ENCODE data around the gene AMPD3.
"Not testable (repeated sequence)": the region's sequence is repeated elsewhere in the genome, so short reads cannot be mapped to it uniquely, and the experiment has no call there.

The AMPD3 gene

DNA sequence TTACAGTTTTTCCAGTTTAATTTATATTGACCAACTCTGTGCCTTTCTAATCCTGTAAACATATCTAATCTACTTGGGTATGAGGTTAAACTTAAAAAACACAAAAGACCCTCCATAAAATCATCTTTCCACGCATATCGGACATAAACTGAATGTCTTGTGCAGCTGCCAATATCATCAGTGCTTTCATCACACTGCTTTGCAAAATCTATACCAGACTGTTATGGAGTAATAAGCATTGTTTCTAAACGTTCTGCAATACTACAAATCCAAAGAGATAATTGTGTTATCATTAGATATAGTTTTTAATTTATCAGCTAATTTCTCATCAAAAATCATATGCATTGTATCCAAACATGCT lies 36.1 kb upstream of the AMPD3 start:
- no peak overlapping the region for H3K27ac ChIP-seq
- TF ChIP-seq, protein P1, sequence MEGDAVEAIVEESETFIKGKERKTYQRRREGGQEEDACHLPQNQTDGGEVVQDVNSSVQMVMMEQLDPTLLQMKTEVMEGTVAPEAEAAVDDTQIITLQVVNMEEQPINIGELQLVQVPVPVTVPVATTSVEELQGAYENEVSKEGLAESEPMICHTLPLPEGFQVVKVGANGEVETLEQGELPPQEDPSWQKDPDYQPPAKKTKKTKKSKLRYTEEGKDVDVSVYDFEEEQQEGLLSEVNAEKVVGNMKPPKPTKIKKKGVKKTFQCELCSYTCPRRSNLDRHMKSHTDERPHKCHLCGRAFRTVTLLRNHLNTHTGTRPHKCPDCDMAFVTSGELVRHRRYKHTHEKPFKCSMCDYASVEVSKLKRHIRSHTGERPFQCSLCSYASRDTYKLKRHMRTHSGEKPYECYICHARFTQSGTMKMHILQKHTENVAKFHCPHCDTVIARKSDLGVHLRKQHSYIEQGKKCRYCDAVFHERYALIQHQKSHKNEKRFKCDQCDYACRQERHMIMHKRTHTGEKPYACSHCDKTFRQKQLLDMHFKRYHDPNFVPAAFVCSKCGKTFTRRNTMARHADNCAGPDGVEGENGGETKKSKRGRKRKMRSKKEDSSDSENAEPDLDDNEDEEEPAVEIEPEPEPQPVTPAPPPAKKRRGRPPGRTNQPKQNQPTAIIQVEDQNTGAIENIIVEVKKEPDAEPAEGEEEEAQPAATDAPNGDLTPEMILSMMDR (conservative IDR thresholded peaks at IDR 0.05): no peak
- no peak for TF ChIP-seq ZFX (IDR thresholded peaks at IDR 0.05)

DNA sequence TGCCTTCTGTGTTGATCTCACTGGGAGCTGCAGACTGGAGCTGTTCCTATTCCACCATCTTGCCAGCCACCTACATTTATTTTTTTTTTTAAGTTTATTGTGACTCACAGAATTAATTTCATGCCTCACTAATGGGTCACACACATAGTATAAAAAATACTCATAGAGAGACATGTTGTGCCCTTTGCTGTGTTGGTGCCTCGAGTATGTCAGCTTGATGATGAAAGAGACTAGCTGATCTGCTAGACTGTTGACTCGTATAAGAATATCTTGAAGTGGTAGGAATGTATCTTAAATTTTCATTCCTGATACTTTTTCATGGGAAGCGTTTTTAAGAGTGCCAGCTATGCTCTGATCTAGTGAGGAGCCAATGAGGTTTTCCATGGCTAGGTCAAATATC lies 28.6 kb upstream of the AMPD3 start:
- no peak overlapping the region for H3K27ac ChIP-seq
- no peak for TF ChIP-seq ZFX (IDR thresholded peaks at IDR 0.05)
- TF ChIP-seq, protein P1 (conservative IDR thresholded peaks at IDR 0.05): no peak

DNA sequence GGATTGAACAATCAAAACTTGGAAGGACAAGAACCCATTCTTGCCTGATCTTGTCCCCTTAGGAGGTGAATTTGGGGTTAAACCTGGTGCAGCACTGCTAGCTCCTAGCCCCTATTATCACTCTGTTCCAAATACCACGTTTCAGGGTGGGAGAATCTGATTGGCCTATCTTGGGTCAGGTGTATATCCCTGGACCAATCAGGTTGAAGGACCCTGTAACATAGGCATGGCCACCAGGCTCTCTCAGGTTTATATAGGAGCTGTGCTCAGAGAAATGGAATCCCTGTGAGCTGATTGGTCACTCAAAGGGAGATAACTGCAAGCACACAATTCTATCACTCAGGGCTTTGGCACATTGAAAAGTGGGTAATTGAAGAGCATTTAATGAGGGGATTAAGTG lies 26.6 kb upstream of the AMPD3 start:
- TF ChIP-seq, protein P1 (conservative IDR thresholded peaks at IDR 0.05): no peak
- TF ChIP-seq ZFX (IDR thresholded peaks at IDR 0.05): no peak
- no peak overlapping the region for H3K27ac ChIP-seq

- TF ChIP-seq ZFX (IDR thresholded peaks at IDR 0.05): no peak
- TF ChIP-seq, protein P1 (conservative IDR thresholded peaks at IDR 0.05): no peak
- H3K27ac ChIP-seq: no peak overlapping the region
Observed at GRCh38 chr11:10429526-10429925, 25.5 kb upstream of the AMPD3 start.

- TF ChIP-seq ZFX (IDR thresholded peaks at IDR 0.05): no peak
- TF ChIP-seq, protein P1 (conservative IDR thresholded peaks at IDR 0.05): no peak
- no peak overlapping the region for H3K27ac ChIP-seq
Observed at GRCh38 chr11:10432493-10432892, 22.6 kb upstream of the AMPD3 start.

DNA sequence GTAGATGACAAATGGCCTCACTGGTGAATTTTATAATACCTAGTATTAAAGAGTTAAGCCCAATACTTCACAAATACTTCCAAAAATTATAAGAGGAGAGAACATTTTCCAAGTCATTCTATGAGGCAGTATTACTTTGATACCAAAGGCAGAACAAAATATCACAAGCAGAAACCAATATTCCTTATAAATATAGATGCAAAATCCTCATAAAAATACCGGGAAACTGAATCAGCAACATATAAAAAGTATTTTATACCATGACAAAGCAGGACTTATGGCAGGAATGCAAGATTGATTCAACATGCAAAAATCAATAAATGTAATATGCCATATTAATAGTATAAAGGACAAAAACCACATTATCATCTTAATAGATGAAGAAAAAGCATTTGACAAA lies 22.1 kb upstream of the AMPD3 start:
- no peak overlapping the region for H3K27ac ChIP-seq
- no peak for TF ChIP-seq ZFX (IDR thresholded peaks at IDR 0.05)
- TF ChIP-seq, protein P1 (conservative IDR thresholded peaks at IDR 0.05): no peak

DNA sequence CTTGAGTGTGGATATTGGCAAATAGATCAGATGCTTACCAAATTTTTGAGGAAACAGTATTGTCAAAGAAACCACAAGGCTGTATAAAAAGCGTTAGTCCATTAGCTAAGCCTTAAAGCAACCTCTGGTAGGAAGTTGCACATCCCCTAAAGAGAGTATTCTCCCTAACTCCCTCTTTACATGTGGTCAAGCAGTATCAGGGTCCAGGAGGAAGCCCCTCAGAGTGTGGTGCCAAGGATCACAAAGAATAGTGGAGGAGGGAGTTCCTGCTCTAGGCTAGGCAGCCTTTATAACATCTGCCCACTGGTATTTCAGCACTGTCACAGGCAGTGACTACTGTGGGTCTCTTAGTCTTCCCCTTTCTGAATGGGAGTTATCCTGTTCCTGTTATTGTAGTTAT lies 18.8 kb upstream of the AMPD3 start:
- TF ChIP-seq ZFX (IDR thresholded peaks at IDR 0.05): no peak
- TF ChIP-seq, protein P1 (conservative IDR thresholded peaks at IDR 0.05): no peak
- no peak overlapping the region; the same call in 1 of the 2 replicates for H3K27ac ChIP-seq

DNA sequence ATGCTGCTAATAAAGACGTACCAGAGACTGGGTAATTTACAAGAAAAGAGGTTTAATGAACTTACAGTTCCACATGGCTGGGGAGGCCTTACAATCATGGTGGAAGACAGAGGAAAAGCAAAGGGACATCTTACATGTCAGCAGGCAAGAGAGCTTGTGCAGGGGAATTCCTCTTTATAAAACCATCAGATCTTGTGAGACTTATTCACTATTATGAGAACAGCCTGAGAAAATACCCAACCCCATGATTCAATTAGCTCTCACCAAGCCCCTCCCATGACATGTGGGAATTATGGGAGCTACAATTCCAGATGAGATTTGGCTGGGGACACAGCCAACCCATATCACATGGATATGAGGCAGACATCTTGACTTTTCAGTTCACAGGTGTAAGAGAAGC lies 18.4 kb upstream of the AMPD3 start:
- not testable (repeated sequence) for H3K27ac ChIP-seq

Measured in C4-2B (cell line).